Kidney tubule cell (primary cell): ENCODE data around the gene TMEM238.

ENCODE experiments used
- DNase-seq: peaks from one replicate; pipeline ENCODE4 v3.0.0-alpha.2; 2018; ENCODE audit warnings: low spot score

Gene TMEM238

GRCh38 chr19:55358493-55358892 lies 25.6 kb downstream of the TMEM238 start:
- no peak for DNase-seq

- DNase-seq = no peak
These were observed 28.8 kb downstream of the TMEM238 start for GRCh38 chr19:55355213-55355821.

GRCh38 chr19:55354698-55355212 lies 29.3 kb downstream of the TMEM238 start, which contains the start of gene COX6B2:
Gene COX6B2 (minus strand): TSS chr19:55354719. CDS start chr19:55354521, 198 bp downstream.
- no peak for DNase-seq

GRCh38 chr19:55353803-55354697 lies 30.0 kb downstream of the TMEM238 start:
- peak; percentile 56 for DNase-seq

GRCh38 chr19:55353356-55353802 lies 30.7 kb downstream of the TMEM238 start:
- DNase-seq = no peak

GRCh38 chr19:55352549-55353145 lies 31.4 kb downstream of the TMEM238 start:
- no peak for DNase-seq

- peak; percentile 66 for DNase-seq
These were observed 32.1 kb downstream of the TMEM238 start for GRCh38 chr19:55352040-55352439.

GRCh38 chr19:55350620-55351315 lies 33.3 kb downstream of the TMEM238 start:
- DNase-seq = no peak

GRCh38 chr19:55348317-55349034 lies 35.6 kb downstream of the TMEM238 start:
- DNase-seq = no peak

GRCh38 chr19:55347442-55348009 lies 36.6 kb downstream of the TMEM238 start:
- DNase-seq = no peak

- no peak for DNase-seq
These were observed 37.2 kb downstream of the TMEM238 start for GRCh38 chr19:55346725-55347441.

GRCh38 chr19:55345818-55346724 lies 38.0 kb downstream of the TMEM238 start:
- DNase-seq = no peak

- DNase-seq = no peak
These were observed 38.8 kb downstream of the TMEM238 start for GRCh38 chr19:55345101-55345817.

- no peak for DNase-seq
These were observed 39.6 kb downstream of the TMEM238 start for GRCh38 chr19:55344444-55344843.

- no peak for DNase-seq
These were observed 42.2 kb downstream of the TMEM238 start for GRCh38 chr19:55341595-55342531.

- peak; percentile 76 for DNase-seq
These were observed 42.9 kb downstream of the TMEM238 start for GRCh38 chr19:55341171-55341588.

- no peak for DNase-seq
These were observed 43.3 kb downstream of the TMEM238 start for GRCh38 chr19:55340784-55341147.
